ENCODE measurements around the gene NBEA.

Gene NBEA

GRCh38 chr13:35512271-35512920, 570.3 kb downstream of the NBEA start:
- DNase-seq (no peak), ATAC-seq (no peak)

- ATAC-seq (no peak), DNase-seq (no peak)
Observed at GRCh38 chr13:35514061-35514477, 572.0 kb downstream of the NBEA start.

DNA sequence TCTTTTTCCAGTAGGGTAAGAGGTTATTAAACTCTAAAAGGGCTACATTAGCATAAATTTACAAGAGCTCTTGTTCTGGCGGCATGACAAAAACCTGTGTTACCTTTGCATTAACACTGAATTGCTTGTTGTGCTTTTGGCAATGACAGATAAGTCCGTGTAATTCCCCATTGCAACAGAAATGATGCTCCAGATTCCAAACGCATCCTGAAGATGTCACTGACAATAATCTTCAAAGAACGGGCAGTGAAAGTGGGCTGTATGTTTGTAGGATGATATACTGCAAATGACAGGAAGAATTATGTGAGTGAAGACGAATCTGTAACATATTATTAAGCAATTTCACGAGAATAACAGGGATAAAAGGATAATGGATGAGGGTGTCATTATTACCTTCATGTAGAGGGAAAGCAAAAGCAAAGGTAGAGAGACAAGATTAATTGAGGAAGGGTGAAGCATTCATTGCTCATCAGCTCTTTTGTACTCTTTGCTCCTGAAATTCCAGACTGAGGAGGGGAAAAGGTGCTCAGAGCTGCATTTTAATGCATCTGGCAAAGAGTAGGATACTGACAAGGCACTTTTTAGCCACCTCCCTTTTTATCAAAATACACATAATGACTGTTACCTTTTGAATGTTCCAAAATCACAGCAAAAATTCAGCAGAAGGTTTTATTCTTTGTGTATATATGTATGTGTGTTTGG, 572.9 kb downstream of the NBEA start:
- DNase-seq: no peak
- ATAC-seq: no peak

DNA sequence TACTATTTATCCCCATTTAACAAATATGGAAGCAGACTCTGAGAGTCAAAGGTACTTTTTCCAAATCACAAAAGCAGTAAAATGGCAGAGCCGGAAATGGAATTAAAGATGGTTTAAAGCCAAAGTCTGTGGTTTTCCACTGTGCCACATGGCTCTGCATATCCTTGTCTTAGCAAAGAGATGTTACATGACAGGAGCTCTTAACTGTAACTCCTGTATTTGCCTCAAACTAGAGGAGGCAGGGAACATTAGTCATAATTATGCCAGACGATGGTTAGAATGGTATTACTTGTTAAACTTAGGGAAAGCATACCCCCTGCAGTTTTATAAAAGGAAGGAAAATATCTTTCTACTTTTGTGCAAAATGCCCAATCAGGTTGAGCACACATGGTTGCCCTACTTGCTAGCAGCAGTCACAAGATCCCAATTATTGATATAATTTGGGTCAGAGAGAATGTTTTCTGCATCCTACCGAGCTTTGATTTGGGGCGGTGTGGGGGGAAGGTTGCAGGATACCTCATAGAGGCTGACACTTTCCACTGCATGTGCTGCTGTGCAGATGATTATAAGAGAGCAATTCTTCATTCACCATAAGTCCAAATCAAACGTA, 576.4 kb downstream of the NBEA start:
- DNase-seq (no peak), ATAC-seq (no peak)

DNA sequence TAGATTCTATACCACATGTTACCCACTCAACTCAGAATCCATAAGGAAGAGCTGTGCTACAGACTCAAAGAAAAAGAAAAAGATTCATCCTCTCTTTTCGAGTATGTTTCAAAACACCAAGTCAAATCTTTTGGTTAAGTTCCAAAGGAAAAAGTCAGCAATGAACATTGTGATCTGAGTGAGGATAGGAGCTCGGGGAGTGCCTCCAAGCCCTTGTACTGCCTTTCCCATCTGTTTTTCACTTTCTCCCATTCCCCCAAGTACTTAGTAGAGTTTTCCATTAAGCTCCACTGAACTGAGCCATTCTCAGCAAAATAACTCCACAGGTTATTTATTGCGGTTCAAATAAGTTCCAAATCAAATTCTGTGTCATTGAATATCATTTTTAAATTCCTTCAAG, 582.1 kb downstream of the NBEA start:
- ATAC-seq (no peak), DNase-seq (no peak)

DNA sequence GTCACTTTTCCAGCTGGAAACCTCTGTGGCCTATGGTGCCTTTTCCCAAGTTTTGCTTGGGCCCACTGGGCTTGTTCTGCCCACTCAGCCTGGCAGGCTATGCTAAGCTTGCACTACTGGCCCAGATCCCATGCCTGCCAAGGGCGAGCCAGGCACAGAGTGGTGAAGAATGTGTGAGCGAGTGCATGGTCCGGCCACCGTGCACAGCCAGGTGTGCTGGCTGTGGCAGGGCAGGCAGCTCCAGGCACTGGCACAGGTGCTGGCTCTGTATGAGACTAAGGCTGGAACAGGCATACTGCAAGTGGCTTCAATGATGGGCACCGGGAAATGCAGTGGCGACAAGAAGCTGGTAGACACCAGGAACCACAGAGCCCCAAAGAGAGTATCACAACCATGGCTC, 584.5 kb downstream of the NBEA start:
- ATAC-seq (no peak), DNase-seq (no peak)

GRCh38 chr13:35527451-35527850, 585.4 kb downstream of the NBEA start:
- DNase-seq (no peak), ATAC-seq (no peak)

DNA sequence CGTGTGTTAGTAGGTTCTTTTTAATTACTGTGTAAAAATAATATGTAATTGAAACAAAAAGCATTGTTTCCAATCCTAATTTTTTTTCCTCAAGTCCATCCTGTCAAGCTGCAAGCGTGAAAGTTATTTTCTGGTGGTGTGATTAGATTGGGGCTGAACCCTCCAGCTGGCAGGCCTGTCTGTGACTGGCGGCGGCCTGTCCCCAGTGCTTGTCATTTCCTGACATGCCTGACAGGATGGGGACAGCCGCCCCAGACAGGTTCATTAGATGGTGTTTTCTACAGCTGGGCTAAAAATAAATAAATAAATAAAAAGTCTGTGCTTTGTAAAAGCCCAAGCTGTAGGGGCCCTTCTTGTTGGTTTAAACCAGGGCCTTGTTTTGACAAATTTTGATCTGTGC, 588.1 kb downstream of the NBEA start:
- no peak for ATAC-seq
- no peak for DNase-seq

GRCh38 chr13:35530581-35530980, 588.5 kb downstream of the NBEA start:
- DNase-seq (no peak), ATAC-seq (no peak)

GRCh38 chr13:35531526-35531925, 589.5 kb downstream of the NBEA start:
- ATAC-seq (no peak), DNase-seq (no peak)

GRCh38 chr13:35534343-35534742, 592.3 kb downstream of the NBEA start:
- no peak for DNase-seq
- ATAC-seq: no peak

- DNase-seq (no peak), ATAC-seq (no peak)
Observed at GRCh38 chr13:35548790-35549189, 606.7 kb downstream of the NBEA start.

GRCh38 chr13:35549481-35549880, 607.4 kb downstream of the NBEA start:
- ATAC-seq: no peak

DNA sequence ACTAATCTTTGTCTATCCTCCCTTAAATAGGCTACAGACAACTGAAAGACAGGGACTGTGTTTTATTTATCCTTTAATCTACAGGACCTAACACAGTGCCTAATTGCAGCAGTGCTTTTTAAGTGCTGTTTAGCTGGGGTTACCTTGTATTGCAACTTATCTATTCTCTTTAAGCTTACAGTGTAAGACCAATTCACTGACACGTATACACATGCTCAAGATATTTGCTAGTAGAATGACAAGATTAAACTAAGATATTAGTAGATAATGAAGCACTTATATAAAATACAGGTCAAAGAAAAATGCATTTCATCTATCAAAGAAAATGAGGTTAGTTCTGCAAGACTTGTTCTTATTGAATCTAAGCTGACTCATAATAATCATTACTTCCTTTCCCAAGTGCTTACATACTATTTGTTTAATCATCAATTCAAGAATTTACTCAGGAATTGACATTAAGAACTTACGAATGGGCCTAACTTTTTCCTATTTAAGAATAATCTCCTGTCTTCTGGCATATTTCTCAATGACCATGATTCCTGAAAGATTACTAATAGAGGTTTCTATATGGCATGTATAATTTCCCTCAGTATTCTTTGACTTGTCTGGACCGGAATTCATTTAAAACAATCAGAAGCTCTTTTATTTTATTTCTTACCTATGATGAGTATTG, 610.2 kb downstream of the NBEA start:
- DNase-seq (no peak), ATAC-seq (no peak)

More at GRCh38 chr13:35549481-35549880, 607.4 kb downstream of the NBEA start:
- no peak for DNase-seq

DNA sequence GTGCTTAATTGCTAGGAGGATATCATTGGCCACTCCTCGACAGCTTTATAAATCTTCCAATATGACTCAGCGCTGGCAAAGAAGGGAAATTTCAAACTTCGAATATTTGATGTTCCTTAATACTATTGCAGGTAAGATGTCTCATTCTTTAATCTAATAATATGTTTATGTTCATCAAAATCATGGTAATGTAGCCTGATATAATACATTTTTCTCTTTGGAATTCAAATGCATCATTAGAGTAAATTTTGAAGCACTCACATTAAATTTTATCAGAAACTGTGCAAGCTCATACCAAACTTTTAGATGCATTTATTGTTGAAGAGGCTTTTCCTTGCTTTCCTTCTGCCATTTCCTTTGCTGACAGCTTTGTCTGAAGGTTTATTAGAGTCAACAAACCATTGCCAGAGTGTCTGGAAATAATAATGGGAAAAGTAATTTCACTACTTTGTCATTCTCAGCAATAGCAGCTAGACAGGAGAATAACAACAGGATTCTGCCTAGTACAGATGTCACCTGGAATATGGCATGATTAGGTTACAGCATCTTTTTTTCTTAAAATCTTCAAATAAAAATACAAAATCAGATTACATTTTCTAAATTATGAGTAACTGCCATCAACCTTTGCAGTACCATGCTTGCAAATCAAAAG, 613.0 kb downstream of the NBEA start:
- DNase-seq (no peak), ATAC-seq (no peak)

DNA sequence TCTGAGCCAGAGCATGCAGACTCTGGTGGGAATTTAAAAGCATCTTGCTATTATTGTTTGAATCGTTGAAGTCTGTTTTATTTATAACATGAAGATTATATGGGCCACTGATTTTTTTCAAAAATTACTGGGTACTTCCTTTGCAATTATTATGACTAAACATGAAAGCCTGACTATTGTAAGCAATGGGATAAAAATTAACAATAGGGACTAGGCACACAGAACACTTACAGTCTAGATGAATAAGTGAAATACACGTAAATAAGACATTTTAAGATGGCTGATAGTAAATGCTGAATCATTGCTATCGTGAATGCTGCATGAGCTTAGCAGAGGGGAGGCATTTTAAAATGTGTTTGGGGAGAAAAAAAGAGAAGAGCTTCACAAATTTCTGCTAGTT, 615.4 kb downstream of the NBEA start:
- DNase-seq (no peak), ATAC-seq (no peak)

DNA sequence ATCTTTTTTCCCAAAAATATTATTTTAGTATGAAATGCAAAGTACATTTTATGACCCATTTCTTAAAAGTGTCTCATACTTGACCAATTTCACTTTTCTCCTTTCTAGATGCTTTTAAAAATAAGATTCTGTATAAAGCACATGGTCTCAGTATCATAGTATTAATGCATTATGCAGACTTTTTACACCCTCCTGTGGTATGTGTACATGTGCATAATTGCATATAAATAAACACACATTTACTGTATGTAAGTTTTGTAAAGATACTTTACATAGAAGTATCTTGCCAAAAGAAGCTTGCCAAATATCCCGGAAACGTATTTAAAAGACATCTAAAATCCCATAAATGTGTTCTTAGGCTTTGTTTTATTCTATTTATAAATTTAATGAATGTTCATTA, 619.5 kb downstream of the NBEA start:
- no peak for ATAC-seq

GRCh38 chr13:35565273-35565672, 623.2 kb downstream of the NBEA start:
- DNase-seq (no peak), ATAC-seq (no peak)

More for the DNA sequence above, 619.5 kb downstream of the NBEA start:
- DNase-seq: no peak

- DNase-seq: no peak
- no peak for ATAC-seq
Observed at GRCh38 chr13:35566340-35566739, 624.3 kb downstream of the NBEA start.

DNA sequence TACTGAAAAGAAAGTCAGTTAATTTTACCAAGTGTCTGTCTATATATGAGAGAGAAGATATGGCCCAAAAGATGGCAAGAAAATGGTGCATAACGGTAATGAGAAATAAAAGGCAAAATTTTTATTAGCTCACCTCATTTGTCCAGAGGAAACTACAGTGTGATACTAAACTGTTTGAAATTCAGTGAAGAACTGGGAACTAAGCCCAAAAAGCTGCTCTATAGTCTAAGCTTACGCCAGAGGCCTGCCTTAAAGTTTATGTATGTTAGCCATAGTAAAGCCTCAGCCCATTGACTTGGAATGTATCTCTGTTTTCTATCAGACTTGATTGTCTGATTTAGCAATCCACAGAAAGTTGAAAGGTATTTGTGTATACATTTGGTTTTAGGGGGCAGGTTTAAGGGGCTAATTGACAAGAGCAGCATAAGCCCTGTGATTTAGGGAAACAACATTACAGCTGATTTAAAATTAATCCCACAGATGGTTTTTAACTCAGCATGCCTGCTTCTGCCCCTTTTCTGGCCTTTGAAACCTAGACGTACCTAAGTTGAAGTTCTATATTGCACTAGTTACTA, 625.4 kb downstream of the NBEA start:
- ATAC-seq: no peak
- DNase-seq: no peak

- no peak for ATAC-seq
Observed at GRCh38 chr13:35573639-35574038, 631.6 kb downstream of the NBEA start.

GRCh38 chr13:35592457-35592856, 650.4 kb downstream of the NBEA start:
- no peak for ATAC-seq

More at GRCh38 chr13:35573639-35574038, 631.6 kb downstream of the NBEA start:
- DNase-seq: no peak

More at GRCh38 chr13:35592457-35592856, 650.4 kb downstream of the NBEA start:
- no peak for DNase-seq

All from stimulated activated naive CD8-positive, alpha-beta T cell treated with anti-CD3 and anti-CD28 coated beads, Interleukin-15, Interleukin-2, amounts not matched to agents 100 U/mL and 50 U/mL, for 24 hours (primary cell).